Subcutaneous abdominal adipose tissue (tissue), 5 donors: ENCODE measurements around the gene FURIN.
"Not testable (repeated sequence)": the region's sequence is repeated elsewhere in the genome, so short reads cannot be mapped to it uniquely, and the experiment has no call there.

Source experiments
- H3K27ac ChIP-seq: one replicate; pipeline ENCODE4 v1.7.0; 2013; ENCODE audit warnings: low read depth, mild to moderate bottlenecking, inconsistent platforms, low read length, moderate library complexity
- H3K27me3 ChIP-seq, 5 donors: one replicate each; pipeline ENCODE4 v1.7.0; 2013; ENCODE audit warnings: low read length in 5 of 5, inconsistent platforms in 1 of 5; ENCODE audit not compliant: control insufficient read depth in 5 of 5, insufficient read depth in 4 of 5
- H3K36me3 ChIP-seq, 5 donors: one replicate each; pipeline ENCODE4 v1.7.0; 2013; ENCODE audit warnings: low read length in 5 of 5; ENCODE audit not compliant: control insufficient read depth in 5 of 5, insufficient read depth in 5 of 5
- H3K4me1 ChIP-seq, 5 donors: one replicate each; pipeline ENCODE4 v1.7.0; 2013; ENCODE audit warnings: low read length in 5 of 5, mild to moderate bottlenecking in 3 of 5, moderate library complexity in 1 of 5; ENCODE audit not compliant: control insufficient read depth in 5 of 5, insufficient read depth in 5 of 5
- H3K4me3 ChIP-seq, 5 donors: one replicate each; pipeline ENCODE4 v1.7.0; 2013; ENCODE audit warnings: low read length in 5 of 5, low read depth in 1 of 5
- H3K9ac ChIP-seq, 5 donors: one replicate each; pipeline ENCODE4 v1.7.0; 2013; ENCODE audit warnings: low read length in 5 of 5, mild to moderate bottlenecking in 4 of 5, moderate library complexity in 3 of 5
- H3K9me3 ChIP-seq, 5 donors: one replicate each; pipeline ENCODE4 v1.7.0; 2013; ENCODE audit warnings: low read length in 5 of 5; ENCODE audit not compliant: control insufficient read depth in 5 of 5
- donor health status: healthy.
- donor health status: healthy.
- donor health status: healthy.
- donor health status: healthy.
- donor health status: healthy.

Gene FURIN

GRCh38 chr15:90868261-90868689 is at the start of gene FURIN:
FURIN (plus strand) TSS chr15:90868588; CDS start chr15:90875741, 7,153 bp downstream.
- Histone ChIP-seq H3K27ac (peak within 1 kb of the TSS; percentile 100), H3K9ac (peak within 1 kb of the TSS; percentile 4 to 92 (median 51)), H3K36me3 (no peaks in the 10 kb centered on the region), H3K4me1 (peaks cover 16 to 66% (median 64%) of the 10 kb centered on the region in 5 donors), H3K4me3 (peak within 1 kb of the TSS in 1 of 5 donors; percentile 17), H3K27me3 (no peaks in the 10 kb centered on the region), H3K9me3 (no peaks in the 10 kb centered on the region)

- Histone ChIP-seq H3K9me3 (no peaks in the 10 kb centered on the region), H3K9ac (no peak overlapping the region), H3K36me3 (no peaks in the 10 kb centered on the region), H3K4me1 (peaks cover 0 to 6% (median 0%) of the 10 kb centered on the region in 5 donors), H3K27ac (no peak overlapping the region), H3K27me3 (peaks cover 0 to 3% (median 0%) of the 10 kb centered on the region in 5 donors), H3K4me3 (no peak overlapping the region)
Observed at GRCh38 chr15:90819390-90819789, 49.0 kb upstream of the FURIN start.

GRCh38 chr15:90819850-90820249 is 48.5 kb upstream of the FURIN start:
- Histone ChIP-seq H3K27ac (no peak overlapping the region), H3K4me3 (no peak overlapping the region), H3K9ac (no peak overlapping the region), H3K9me3 (no peaks in the 10 kb centered on the region), H3K36me3 (no peaks in the 10 kb centered on the region), H3K27me3 (peaks cover 0 to 3% (median 0%) of the 10 kb centered on the region in 5 donors), H3K4me1 (peaks cover 0 to 6% (median 0%) of the 10 kb centered on the region in 5 donors)

- H3K27me3 ChIP-seq, result peaks cover 0 to 3% (median 0%) of the 10 kb centered on the region in 5 donors
- H3K9me3 ChIP-seq, result no peaks in the 10 kb centered on the region
- no peak overlapping the region for H3K4me3 ChIP-seq
- no peak overlapping the region for H3K9ac ChIP-seq
- no peak overlapping the region for H3K27ac ChIP-seq
- peaks cover 0 to 6% (median 0%) of the 10 kb centered on the region in 5 donors for H3K4me1 ChIP-seq
- H3K36me3 ChIP-seq, result no peaks in the 10 kb centered on the region
Observed at GRCh38 chr15:90820481-90820880, 47.9 kb upstream of the FURIN start.

- Histone ChIP-seq H3K36me3 (no peaks in the 10 kb centered on the region), H3K4me1 (peaks cover 0 to 6% (median 0%) of the 10 kb centered on the region in 5 donors), H3K9me3 (no peaks in the 10 kb centered on the region), H3K4me3 (no peak overlapping the region), H3K27ac (no peak overlapping the region), H3K9ac (no peak overlapping the region), H3K27me3 (peaks cover 0 to 3% (median 0%) of the 10 kb centered on the region in 5 donors)
Observed at GRCh38 chr15:90822204-90822955, 46.0 kb upstream of the FURIN start.

- Histone ChIP-seq H3K36me3 (no peaks in the 10 kb centered on the region), H3K9ac (no peak overlapping the region), H3K27me3 (peaks cover 0 to 3% (median 0%) of the 10 kb centered on the region in 5 donors), H3K27ac (no peak overlapping the region), H3K4me3 (no peak overlapping the region), H3K4me1 (peaks cover 0 to 2% (median 0%) of the 10 kb centered on the region in 5 donors), H3K9me3 (no peaks in the 10 kb centered on the region)
Observed at GRCh38 chr15:90823455-90823974, 44.9 kb upstream of the FURIN start.

- not testable (repeated sequence) for H3K4me1 ChIP-seq, H3K4me3 ChIP-seq, H3K9me3 ChIP-seq, H3K27me3 ChIP-seq, H3K36me3 ChIP-seq, H3K27ac ChIP-seq, H3K9ac ChIP-seq
Observed at GRCh38 chr15:90825115-90825899, 43.1 kb upstream of the FURIN start.

GRCh38 chr15:90826206-90826885 is 42.0 kb upstream of the FURIN start:
- H3K36me3 ChIP-seq, H3K9ac ChIP-seq, H3K9me3 ChIP-seq, H3K27me3 ChIP-seq, H3K4me3 ChIP-seq, H3K27ac ChIP-seq, H3K4me1 ChIP-seq: not testable (repeated sequence)

- no peak overlapping the region for H3K27ac ChIP-seq
- H3K4me3 ChIP-seq, result no peak overlapping the region
- peaks cover 0 to 5% (median 0%) of the 10 kb centered on the region in 5 donors for H3K4me1 ChIP-seq
- no peaks in the 10 kb centered on the region for H3K36me3 ChIP-seq
- no peaks in the 10 kb centered on the region for H3K9me3 ChIP-seq
- peaks cover 0 to 3% (median 0%) of the 10 kb centered on the region in 5 donors for H3K27me3 ChIP-seq
- no peak overlapping the region for H3K9ac ChIP-seq
Observed at GRCh38 chr15:90826886-90827435, 41.4 kb upstream of the FURIN start.
